ENCODE measurements around the gene PLPP1.

Gene PLPP1

GRCh38 chr5:55577353-55578060 is 42.7 kb upstream of the PLPP1 start:
- no peak for DNase-seq (ENCODE audit: extremely low spot score)
- POLR2A ChIA-PET = no interaction called here
- TF ChIP-seq BHLHE40 (IDR thresholded peaks at IDR 0.05; ENCODE audit: borderline replicate concordance) (no peak), TARDBP (IDR thresholded peaks at IDR 0.05) (no peak), NFRKB (IDR thresholded peaks at IDR 0.05) (no peak), HDGF (IDR thresholded peaks at IDR 0.05; ENCODE audit: borderline replicate concordance) (no peak), ARNT (IDR thresholded peaks at IDR 0.05) (no peak), L3MBTL2 (conservative IDR thresholded peaks at IDR 0.05) (no peak), ZNF384 (IDR thresholded peaks at IDR 0.05) (no peak), PKNOX1 (IDR thresholded peaks at IDR 0.05) (no peak)
- CTCF ChIA-PET = no interaction called here

GRCh38 chr5:55576661-55577060 is 41.9 kb upstream of the PLPP1 start:
- CTCF ChIA-PET = no interaction called here
- TF ChIP-seq TARDBP (IDR thresholded peaks at IDR 0.05) (no peak), LEF1 (IDR thresholded peaks at IDR 0.05; ENCODE audit: borderline replicate concordance) (no peak), CTBP1 (IDR thresholded peaks at IDR 0.05; ENCODE audit: borderline replicate concordance) (no peak), NFRKB (IDR thresholded peaks at IDR 0.05) (no peak), L3MBTL2 (conservative IDR thresholded peaks at IDR 0.05) (no peak), HDGF (IDR thresholded peaks at IDR 0.05; ENCODE audit: borderline replicate concordance) (no peak)

GRCh38 chr5:55575815-55576583 is 41.2 kb upstream of the PLPP1 start:
- CTCF ChIA-PET = no interaction called here
- POLR2A ChIA-PET = no interaction called here
- DNase-seq (ENCODE audit: extremely low spot score) = no peak
- TF ChIP-seq FOXA1 (IDR thresholded peaks at IDR 0.05) (no peak), ZNF384 (IDR thresholded peaks at IDR 0.05) (no peak)

More at GRCh38 chr5:55576661-55577060, 41.9 kb upstream of the PLPP1 start:
- DNase-seq (ENCODE audit: extremely low spot score) = no peak
- POLR2A ChIA-PET = no interaction called here

GRCh38 chr5:55572600-55572999 is 37.8 kb upstream of the PLPP1 start:
- no peak for TF ChIP-seq PKNOX1 (IDR thresholded peaks at IDR 0.05)
- TF ChIP-seq NFRKB (IDR thresholded peaks at IDR 0.05) = no peak
- TF ChIP-seq FOXM1 (IDR thresholded peaks at IDR 0.05; ENCODE audit: borderline replicate concordance) = no peak
- no peak for TF ChIP-seq ZNF384 (IDR thresholded peaks at IDR 0.05)
- no peak for TF ChIP-seq SP1 (IDR thresholded peaks at IDR 0.05)
- no peak for TF ChIP-seq L3MBTL2 (conservative IDR thresholded peaks at IDR 0.05)
- TF ChIP-seq ARNT (IDR thresholded peaks at IDR 0.05) = no peak
- TF ChIP-seq FOXA1 (IDR thresholded peaks at IDR 0.05) = no peak
- TF ChIP-seq CTBP1 (IDR thresholded peaks at IDR 0.05; ENCODE audit: borderline replicate concordance) = no peak
- TF ChIP-seq SUZ12 (IDR thresholded peaks at IDR 0.05) = no peak
- no peak for TF ChIP-seq HDGF (IDR thresholded peaks at IDR 0.05; ENCODE audit: borderline replicate concordance)
- TF ChIP-seq FOXK2 (IDR thresholded peaks at IDR 0.05) = no peak
- no peak for TF ChIP-seq BHLHE40 (IDR thresholded peaks at IDR 0.05; ENCODE audit: borderline replicate concordance)
- no peak for TF ChIP-seq ELF4 (IDR thresholded peaks at IDR 0.05)
- no peak for TF ChIP-seq TARDBP (IDR thresholded peaks at IDR 0.05)
- TF ChIP-seq LEF1 (IDR thresholded peaks at IDR 0.05; ENCODE audit: borderline replicate concordance) = no peak
- ChIA-PET CTCF (no interaction called here), POLR2A (no interaction called here)
- DNase-seq (ENCODE audit: extremely low spot score) = no peak

- TF ChIP-seq FOXK2 (IDR thresholded peaks at IDR 0.05) (no peak), CTBP1 (IDR thresholded peaks at IDR 0.05; ENCODE audit: borderline replicate concordance) (no peak), FOXM1 (IDR thresholded peaks at IDR 0.05; ENCODE audit: borderline replicate concordance) (no peak), HDGF (IDR thresholded peaks at IDR 0.05; ENCODE audit: borderline replicate concordance) (no peak), ELF4 (IDR thresholded peaks at IDR 0.05) (no peak), ARNT (IDR thresholded peaks at IDR 0.05) (no peak), SP1 (IDR thresholded peaks at IDR 0.05) (no peak), LEF1 (IDR thresholded peaks at IDR 0.05; ENCODE audit: borderline replicate concordance) (no peak), TARDBP (IDR thresholded peaks at IDR 0.05) (no peak), SUZ12 (IDR thresholded peaks at IDR 0.05) (no peak), PKNOX1 (IDR thresholded peaks at IDR 0.05) (no peak), BHLHE40 (IDR thresholded peaks at IDR 0.05; ENCODE audit: borderline replicate concordance) (no peak), L3MBTL2 (conservative IDR thresholded peaks at IDR 0.05) (no peak)
- DNase-seq (ENCODE audit: extremely low spot score) = no peak
- ChIA-PET POLR2A (no interaction called here), CTCF (no interaction called here)
Observed at GRCh38 chr5:55572020-55572419, 37.3 kb upstream of the PLPP1 start.

- POLR2A ChIA-PET = no interaction called here
Observed at GRCh38 chr5:55570570-55570969, 35.8 kb upstream of the PLPP1 start.

More at GRCh38 chr5:55570570-55570969, 35.8 kb upstream of the PLPP1 start:
- TF ChIP-seq ZNF384 (IDR thresholded peaks at IDR 0.05) (no peak), SP1 (IDR thresholded peaks at IDR 0.05) (no peak), PKNOX1 (IDR thresholded peaks at IDR 0.05) (no peak), L3MBTL2 (conservative IDR thresholded peaks at IDR 0.05) (no peak), FOXA1 (IDR thresholded peaks at IDR 0.05) (no peak), ARNT (IDR thresholded peaks at IDR 0.05) (no peak), BHLHE40 (IDR thresholded peaks at IDR 0.05; ENCODE audit: borderline replicate concordance) (no peak), HDGF (IDR thresholded peaks at IDR 0.05; ENCODE audit: borderline replicate concordance) (no peak), CTBP1 (IDR thresholded peaks at IDR 0.05; ENCODE audit: borderline replicate concordance) (no peak)
- CTCF ChIA-PET = no interaction called here
- no peak for DNase-seq (ENCODE audit: extremely low spot score)
